ENCODE measurements around the gene GRIK4.

GRCh38 chr11:120613264-120614226, 102.0 kb downstream of the GRIK4 start:
- TF ChIP-seq TAF1 (IDR thresholded peaks at IDR 0.05; ENCODE audit: borderline replicate concordance, insufficient read depth, low read length) = no peak
- TF ChIP-seq POLR2AphosphoS5 (IDR thresholded peaks at IDR 0.05; ENCODE audit: low read depth, low read length) = no peak
- TF ChIP-seq, protein P1, sequence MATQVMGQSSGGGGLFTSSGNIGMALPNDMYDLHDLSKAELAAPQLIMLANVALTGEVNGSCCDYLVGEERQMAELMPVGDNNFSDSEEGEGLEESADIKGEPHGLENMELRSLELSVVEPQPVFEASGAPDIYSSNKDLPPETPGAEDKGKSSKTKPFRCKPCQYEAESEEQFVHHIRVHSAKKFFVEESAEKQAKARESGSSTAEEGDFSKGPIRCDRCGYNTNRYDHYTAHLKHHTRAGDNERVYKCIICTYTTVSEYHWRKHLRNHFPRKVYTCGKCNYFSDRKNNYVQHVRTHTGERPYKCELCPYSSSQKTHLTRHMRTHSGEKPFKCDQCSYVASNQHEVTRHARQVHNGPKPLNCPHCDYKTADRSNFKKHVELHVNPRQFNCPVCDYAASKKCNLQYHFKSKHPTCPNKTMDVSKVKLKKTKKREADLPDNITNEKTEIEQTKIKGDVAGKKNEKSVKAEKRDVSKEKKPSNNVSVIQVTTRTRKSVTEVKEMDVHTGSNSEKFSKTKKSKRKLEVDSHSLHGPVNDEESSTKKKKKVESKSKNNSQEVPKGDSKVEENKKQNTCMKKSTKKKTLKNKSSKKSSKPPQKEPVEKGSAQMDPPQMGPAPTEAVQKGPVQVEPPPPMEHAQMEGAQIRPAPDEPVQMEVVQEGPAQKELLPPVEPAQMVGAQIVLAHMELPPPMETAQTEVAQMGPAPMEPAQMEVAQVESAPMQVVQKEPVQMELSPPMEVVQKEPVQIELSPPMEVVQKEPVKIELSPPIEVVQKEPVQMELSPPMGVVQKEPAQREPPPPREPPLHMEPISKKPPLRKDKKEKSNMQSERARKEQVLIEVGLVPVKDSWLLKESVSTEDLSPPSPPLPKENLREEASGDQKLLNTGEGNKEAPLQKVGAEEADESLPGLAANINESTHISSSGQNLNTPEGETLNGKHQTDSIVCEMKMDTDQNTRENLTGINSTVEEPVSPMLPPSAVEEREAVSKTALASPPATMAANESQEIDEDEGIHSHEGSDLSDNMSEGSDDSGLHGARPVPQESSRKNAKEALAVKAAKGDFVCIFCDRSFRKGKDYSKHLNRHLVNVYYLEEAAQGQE (IDR thresholded peaks at IDR 0.05; ENCODE audit: insufficient read depth in 1 of 2, low read depth in 2 of 2, low read length in 2 of 2) = no peak
- no peak for TF ChIP-seq SIN3A (IDR thresholded peaks at IDR 0.05; ENCODE audit: borderline replicate concordance, insufficient read depth, low read length)
- no peak for TF ChIP-seq FOXP2 (optimal IDR thresholded peaks at IDR 0.05; ENCODE audit: borderline replicate concordance, extremely low read depth, extremely low read length, insufficient read depth)

All from PFSK-1 (cell line).